MM.1S (cell line): ENCODE data around the gene ZFPL1.

ENCODE experiments used
- CTCF ChIP-seq: fragments of 300-600 bp; sonication (generic); IDR thresholded peaks from 2 replicates; pipeline ENCODE4 v1.5.1; 2016; ENCODE audit warnings: antibody characterized with exemption, low read length, mixed read lengths
- EZH2 ChIP-seq: fragments of 300-600 bp; sonication (generic); optimal IDR thresholded peaks from 2 replicates; pipeline ENCODE3; 2017; ENCODE audit warnings: low read depth, mild to moderate bottlenecking, antibody characterized with exemption, low read length, mixed read lengths

- TF ChIP-seq CTCF: no peak
- TF ChIP-seq EZH2: no peak
Observed at GRCh38 chr11:65084598-65085375, 765 bp downstream of the ZFPL1 start.
